Measurements from ENCODE around the gene PHF20. TPM values are rescaled to one million over a fixed set of nuclear protein-coding genes. Genes with fewer than 3 reads are reported as not detected.
A peak's percentile ranks its signal among the peaks of the same experiment; 100 is the strongest.

The PHF20 gene
- total and polyA plus RNA-seq, 2 of the 13 experiments (the other 11 are each of a cell fraction or from before 2014, with no cell fraction given): 22.8 to 34.1 TPM

GRCh38 chr20:35908007-35908406, 136.2 kb downstream of the PHF20 start:
- H3K27ac ChIP-seq (ENCODE audit: extremely low read length, insufficient read depth, low read length): no peak overlapping the region
- in situ Hi-C loops (cut with HindIII; ENCODE audit: extremely low pct_ligation_motif_present, low pct_unique_long_range_greater_than_20kb): no loop called here
- H3K9me3 ChIP-seq (ENCODE audit: low read length): no peaks in the 10 kb centered on the region
- H3K4me1 ChIP-seq (ENCODE audit: insufficient read depth, low read length): no peaks in the 10 kb centered on the region
- POLR2A ChIA-PET: no interaction called here
- no peaks in the 10 kb centered on the region for H3K79me2 ChIP-seq (ENCODE audit: insufficient read depth, low read length)
- CTCF ChIA-PET (ENCODE audit: low intra/inter-chr PET ratio, low total read pairs): no interaction called here
- intact Hi-C loops (cut with micrococcal nuclease; ENCODE audit: unreplicated experiment): no loop called here
- DNase-seq (ENCODE audit: low spot score) (no peak), ATAC-seq (no peak), FAIRE-seq (no peak)
- BruUV-seq (replicated peaks): no TSS peak
- no peak for TF ChIP-seq MXD4 (CRISPR knock-in tag; IDR thresholded peaks at IDR 0.05)
- no peak for TF ChIP-seq HOXA9 (CRISPR knock-in tag; IDR thresholded peaks at IDR 0.05; ENCODE audit: borderline replicate concordance)
- TF ChIP-seq SNAPC5 (CRISPR knock-in tag; IDR thresholded peaks at IDR 0.05; ENCODE audit: borderline replicate concordance): no peak
- TF ChIP-seq ZBTB1 (CRISPR knock-in tag; IDR thresholded peaks at IDR 0.05; ENCODE audit: borderline replicate concordance): no peak
- TF ChIP-seq KLF6 (CRISPR knock-in tag; IDR thresholded peaks at IDR 0.05): no peak
- TF ChIP-seq PPARG (CRISPR knock-in tag; conservative IDR thresholded peaks at IDR 0.05): no peak
- TF ChIP-seq NRL (CRISPR knock-in tag; IDR thresholded peaks at IDR 0.05; ENCODE audit: borderline replicate concordance): no peak
- TF ChIP-seq ZNF781 (CRISPR knock-in tag; IDR thresholded peaks at IDR 0.05; ENCODE audit: borderline replicate concordance, not compliant biosample characterization): no peak
- no peak for TF ChIP-seq TOPORS (CRISPR knock-in tag; IDR thresholded peaks at IDR 0.05)
- TF ChIP-seq GATAD1 (CRISPR knock-in tag; IDR thresholded peaks at IDR 0.05): no peak
- no peak overlapping the region for H3K4me2 ChIP-seq (ENCODE audit: low read depth, low read length)
- no peak overlapping the region for H3K9ac ChIP-seq (ENCODE audit: insufficient read depth, low read depth, low read length)
- no peak overlapping the region for H2AFZ ChIP-seq (ENCODE audit: low read length)
- H3K4me3 ChIP-seq (replicated peaks in 1 of 3; ENCODE audit: insufficient read depth in 1 of 3, low read depth in 2 of 3, low read length in 3 of 3): no peak overlapping the region
- H3K27me3 ChIP-seq (ENCODE audit: control insufficient read depth in 1 of 2, insufficient read depth in 2 of 2, low read length in 2 of 2): no peaks in the 10 kb centered on the region
- peaks cover 13 to 16% of the 10 kb centered on the region in 2 experiments; a peak in 4 of 5 replicates for H3K36me3 ChIP-seq (replicated peaks in 1 of 2; ENCODE audit: control insufficient read depth in 1 of 2, insufficient read depth in 2 of 2, low read length in 2 of 2)
- H4K20me1 ChIP-seq (ENCODE audit: insufficient read depth, low read length): no peaks in the 10 kb centered on the region

GRCh38 chr20:35909176-35909575, 137.4 kb downstream of the PHF20 start:
- no peaks in the 10 kb centered on the region for H3K9me3 ChIP-seq (ENCODE audit: low read length)
- FAIRE-seq (no peak), ATAC-seq (no peak), DNase-seq (ENCODE audit: low spot score) (no peak)
- CTCF ChIA-PET (ENCODE audit: low intra/inter-chr PET ratio, low total read pairs): no interaction called here
- no peak overlapping the region for H3K4me3 ChIP-seq (replicated peaks in 1 of 3; ENCODE audit: insufficient read depth in 1 of 3, low read depth in 2 of 3, low read length in 3 of 3)
- POLR2A ChIA-PET: no interaction called here
- no TSS peak for BruUV-seq (replicated peaks)
- intact Hi-C loops (cut with micrococcal nuclease; ENCODE audit: unreplicated experiment): no loop called here
- peaks cover 17 to 24% of the 10 kb centered on the region in 2 experiments for H3K36me3 ChIP-seq (replicated peaks in 1 of 2; ENCODE audit: control insufficient read depth in 1 of 2, insufficient read depth in 2 of 2, low read length in 2 of 2)
- 96% methylated on average over 1 of the region's 1 CpG for WGBS (ENCODE audit: low lambda C conversion rate)
- H3K4me2 ChIP-seq (ENCODE audit: low read depth, low read length): no peak overlapping the region
- no peak overlapping the region for H3K9ac ChIP-seq (ENCODE audit: insufficient read depth, low read depth, low read length)
- no peak overlapping the region for H2AFZ ChIP-seq (ENCODE audit: low read length)
- in situ Hi-C loops (cut with HindIII; ENCODE audit: extremely low pct_ligation_motif_present, low pct_unique_long_range_greater_than_20kb): no loop called here
- H3K27me3 ChIP-seq (ENCODE audit: control insufficient read depth in 1 of 2, insufficient read depth in 2 of 2, low read length in 2 of 2): no peaks in the 10 kb centered on the region
- H4K20me1 ChIP-seq (ENCODE audit: insufficient read depth, low read length): no peaks in the 10 kb centered on the region
- H3K4me1 ChIP-seq (ENCODE audit: insufficient read depth, low read length): no peaks in the 10 kb centered on the region
- no peaks in the 10 kb centered on the region for H3K79me2 ChIP-seq (ENCODE audit: insufficient read depth, low read length)
- H3K27ac ChIP-seq (ENCODE audit: extremely low read length, insufficient read depth, low read length): no peak overlapping the region
- TF ChIP-seq ZBTB40 (IDR thresholded peaks at IDR 0.05) (peak; percentile 49; the same call in 1 of the 2 replicates), ZBTB40 (CRISPR knock-in tag; IDR thresholded peaks at IDR 0.05) (no peak)
